Natural killer cell (primary cell): ENCODE results near the gene NAA11. TPM values are rescaled to one million over a fixed set of nuclear protein-coding genes. Genes with fewer than 3 reads are reported as not detected.

Source experiments
- ATAC-seq, 3 donors: fragments of 150-1000 bp in 2 of 3; fragments of 200-7000 bp in 1 of 3; cut with Tn5 transposase; 1 replicate in 1 of 3; 2 replicates in 2 of 3; pipeline ENCODE4 v1.10.0; 2021; ENCODE audit warnings: mild to moderate bottlenecking in 2 of 3, moderate library complexity in 2 of 3
- DNase-seq, 2 donors: peaks; one replicate each; pipeline versions ENCODE4 v3.0.0 to v3.0.0-alpha.2; 2013 to 2021; ENCODE audit warnings: mixed read lengths in 1 of 2
- H3K27ac ChIP-seq: one replicate; pipeline ENCODE4 v1.5.1; 2013; ENCODE audit warnings: mild to moderate bottlenecking, low read length
- H3K27me3 ChIP-seq: one replicate; pipeline ENCODE4 v1.6.1; 2013; ENCODE audit warnings: low read length; ENCODE audit not compliant: control insufficient read depth, insufficient read depth
- H3K36me3 ChIP-seq: one replicate; pipeline ENCODE4 v1.6.1; 2013; ENCODE audit warnings: low read length; ENCODE audit not compliant: control insufficient read depth, insufficient read depth
- H3K4me1 ChIP-seq: one replicate; pipeline ENCODE4 v1.6.1; 2013; ENCODE audit warnings: low read length; ENCODE audit not compliant: control insufficient read depth, insufficient read depth
- H3K4me3 ChIP-seq: one replicate; pipeline ENCODE4 v1.5.1; 2013; ENCODE audit warnings: low read length
- H3K9me3 ChIP-seq: one replicate; pipeline ENCODE4 v1.6.1; 2013; ENCODE audit warnings: low read length; ENCODE audit not compliant: control insufficient read depth, insufficient read depth
- H3K27ac Mint-ChIP-seq, 2 donors: one replicate each; pipeline ENCODE4 v1.8.0; 2022; ENCODE audit warnings: mild to moderate bottlenecking in 2 of 2, mixed read lengths in 2 of 2, moderate library complexity in 1 of 2
- H3K27me3 Mint-ChIP-seq, 2 donors: one replicate each; pipeline ENCODE4 v1.8.0; 2022; ENCODE audit warnings: low read depth in 2 of 2, mixed read lengths in 2 of 2
- H3K36me3 Mint-ChIP-seq: one replicate; pipeline ENCODE4 v1.8.0; 2022; ENCODE audit warnings: mixed read lengths
- H3K4me1 Mint-ChIP-seq, 2 donors: one replicate each; pipeline ENCODE4 v1.8.0; 2022; ENCODE audit warnings: mixed read lengths in 2 of 2
- H3K4me3 Mint-ChIP-seq: one replicate; pipeline ENCODE4 v1.8.0; 2022; ENCODE audit warnings: mild to moderate bottlenecking, moderate library complexity, mixed read lengths
- H3K9me3 Mint-ChIP-seq, 2 donors: one replicate each; pipeline ENCODE4 v1.8.0; 2022; ENCODE audit warnings: mixed read lengths in 2 of 2
- WGBS: methylation state at CpG from one replicate; pipeline ENCODE4 v1.1.7; 2013; ENCODE audit warnings: missing lambda C conversion rate; ENCODE audit not compliant: insufficient coverage; 5-methylcytosine and 5-hydroxymethylcytosine counted together
- intact Hi-C: fragments of 100-400 bp; cut with micrococcal nuclease; formaldehyde crosslinking; loops from one replicate; pipeline ENCODE4 v1.14.2; 2022
- total RNA-seq, 4 donors: library from RNA; stranded (reverse); fragments of 120-200 nt in 1 of 4; gene quantifications; one replicate each; pipeline versions ENCODE4 v1.2.3 to v1.2.4, GENCODE V29; 2013 to 2022
- TF ChIP-seq, protein P1 (sequence below): fragments of 200-600 bp; IDR thresholded peaks from one replicate; pipeline ENCODE4 v1.8.0; 2022; ENCODE audit warnings: antibody characterized with exemption

The NAA11 gene
- total RNA-seq, 3 donors from 2014 or later (not counting 1 experiment from before 2014, with no cell fraction given), result not detected

GRCh38 chr4:79340568-79340967 is 14.7 kb upstream of the NAA11 start:
- Histone ChIP-seq H3K36me3 (no peaks in the 10 kb centered on the region), H3K9me3 (peaks cover 6% of the 10 kb centered on the region), H3K4me1 (no peaks in the 10 kb centered on the region), H3K4me3 (no peak overlapping the region), H3K27me3 (no peaks in the 10 kb centered on the region), H3K27ac (no peak overlapping the region)
- H3K4me3 Mint-ChIP-seq, result no peak overlapping the region
- H3K27me3 Mint-ChIP-seq, result no peaks in the 10 kb centered on the region
- intact Hi-C loops, result no loop called here
- WGBS, result 84% methylated on average over 2 of the region's 2 CpGs
- DNase-seq (no peak), ATAC-seq (no peak)
- peaks cover 15 to 20% of the 10 kb centered on the region in 2 donors for H3K9me3 Mint-ChIP-seq
- no peaks in the 10 kb centered on the region for H3K4me1 Mint-ChIP-seq
- TF ChIP-seq, protein P1, sequence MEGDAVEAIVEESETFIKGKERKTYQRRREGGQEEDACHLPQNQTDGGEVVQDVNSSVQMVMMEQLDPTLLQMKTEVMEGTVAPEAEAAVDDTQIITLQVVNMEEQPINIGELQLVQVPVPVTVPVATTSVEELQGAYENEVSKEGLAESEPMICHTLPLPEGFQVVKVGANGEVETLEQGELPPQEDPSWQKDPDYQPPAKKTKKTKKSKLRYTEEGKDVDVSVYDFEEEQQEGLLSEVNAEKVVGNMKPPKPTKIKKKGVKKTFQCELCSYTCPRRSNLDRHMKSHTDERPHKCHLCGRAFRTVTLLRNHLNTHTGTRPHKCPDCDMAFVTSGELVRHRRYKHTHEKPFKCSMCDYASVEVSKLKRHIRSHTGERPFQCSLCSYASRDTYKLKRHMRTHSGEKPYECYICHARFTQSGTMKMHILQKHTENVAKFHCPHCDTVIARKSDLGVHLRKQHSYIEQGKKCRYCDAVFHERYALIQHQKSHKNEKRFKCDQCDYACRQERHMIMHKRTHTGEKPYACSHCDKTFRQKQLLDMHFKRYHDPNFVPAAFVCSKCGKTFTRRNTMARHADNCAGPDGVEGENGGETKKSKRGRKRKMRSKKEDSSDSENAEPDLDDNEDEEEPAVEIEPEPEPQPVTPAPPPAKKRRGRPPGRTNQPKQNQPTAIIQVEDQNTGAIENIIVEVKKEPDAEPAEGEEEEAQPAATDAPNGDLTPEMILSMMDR, result no peak
- no peak overlapping the region for H3K27ac Mint-ChIP-seq
- H3K36me3 Mint-ChIP-seq, result peaks cover 9% of the 10 kb centered on the region

DNA sequence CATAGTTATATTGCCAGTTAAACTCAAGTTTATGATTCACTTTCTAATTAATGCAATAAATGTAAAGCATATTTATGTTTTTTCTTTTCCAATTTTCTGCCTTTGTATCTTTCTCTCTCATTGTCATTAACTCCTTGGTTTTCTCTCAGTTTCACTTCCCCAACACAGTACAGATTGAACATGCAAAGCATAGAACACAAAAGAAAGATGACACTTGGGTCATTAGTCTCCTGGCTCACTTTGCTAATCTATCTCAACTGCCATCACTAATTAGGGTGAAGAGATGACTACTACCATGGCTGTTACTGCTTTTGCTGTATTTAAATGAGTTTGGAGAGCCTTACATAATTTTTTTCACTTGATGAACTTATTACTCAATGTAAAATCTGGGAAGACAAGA is 12.3 kb upstream of the NAA11 start:
- peaks cover 14 to 19% of the 10 kb centered on the region in 2 donors for H3K9me3 Mint-ChIP-seq
- H3K27ac Mint-ChIP-seq, result no peak overlapping the region
- no peak for DNase-seq
- H3K4me3 Mint-ChIP-seq, result no peak overlapping the region
- H3K4me1 ChIP-seq, result no peaks in the 10 kb centered on the region
- no peaks in the 10 kb centered on the region for H3K27me3 Mint-ChIP-seq
- TF ChIP-seq, protein P1, result no peak
- H3K27ac ChIP-seq, result no peak overlapping the region
- no peaks in the 10 kb centered on the region for H3K27me3 ChIP-seq
- peaks cover 6% of the 10 kb centered on the region for H3K9me3 ChIP-seq
- no peak for ATAC-seq
- H3K4me1 Mint-ChIP-seq, result no peaks in the 10 kb centered on the region
- no peak overlapping the region for H3K4me3 ChIP-seq
- no peaks in the 10 kb centered on the region for H3K36me3 ChIP-seq
- intact Hi-C loops, result loop anchor here (1.0 kb wide), 1 partner anchor 28 kb away; no protein-coding TSS in a partner anchor
- peaks cover 9% of the 10 kb centered on the region for H3K36me3 Mint-ChIP-seq

DNA sequence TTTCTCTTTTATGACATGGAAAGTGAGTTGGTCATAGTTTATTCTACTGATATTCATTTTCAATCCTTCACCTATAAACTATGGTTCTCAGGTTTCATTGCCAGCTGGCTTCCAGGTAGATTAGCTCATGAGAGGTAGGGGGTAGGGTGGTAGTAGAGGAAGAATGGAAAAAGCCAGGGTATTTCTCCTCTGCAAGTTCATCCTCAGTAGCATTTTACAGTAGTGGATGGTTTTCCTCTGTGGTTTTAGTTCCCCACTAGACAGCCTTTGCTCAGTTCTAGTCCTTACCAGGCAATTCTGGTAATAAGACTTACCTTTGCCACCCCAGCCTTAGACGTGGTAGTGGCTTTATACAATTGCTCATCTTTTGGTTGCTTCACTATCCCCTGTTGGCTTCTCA is 8.9 kb upstream of the NAA11 start:
- ATAC-seq (no peak), DNase-seq (no peak)
- Histone ChIP-seq H3K9me3 (no peaks in the 10 kb centered on the region), H3K4me3 (no peak overlapping the region), H3K36me3 (no peaks in the 10 kb centered on the region), H3K27ac (no peak overlapping the region), H3K4me1 (no peaks in the 10 kb centered on the region), H3K27me3 (no peaks in the 10 kb centered on the region)
- intact Hi-C loops, result no loop called here
- H3K27me3 Mint-ChIP-seq, result no peaks in the 10 kb centered on the region
- no peaks in the 10 kb centered on the region for H3K36me3 Mint-ChIP-seq
- WGBS, result 15% methylated on average over 1 of the region's 1 CpG
- H3K9me3 Mint-ChIP-seq, result peaks cover 3 to 15% of the 10 kb centered on the region in 2 donors
- TF ChIP-seq, protein P1, result no peak
- H3K4me3 Mint-ChIP-seq, result no peak overlapping the region
- no peak overlapping the region for H3K27ac Mint-ChIP-seq
- H3K4me1 Mint-ChIP-seq, result no peaks in the 10 kb centered on the region

GRCh38 chr4:79334341-79334740 is 8.5 kb upstream of the NAA11 start:
- H3K27ac ChIP-seq, result no peak overlapping the region
- H3K27me3 ChIP-seq, result no peaks in the 10 kb centered on the region
- no peak for ATAC-seq
- H3K36me3 ChIP-seq, result no peaks in the 10 kb centered on the region
- WGBS, result 100% methylated on average over 1 of the region's 4 CpGs
- H3K27ac Mint-ChIP-seq, result no peak overlapping the region
- H3K4me1 ChIP-seq, result no peaks in the 10 kb centered on the region
- no peaks in the 10 kb centered on the region for H3K9me3 ChIP-seq
- no peak for DNase-seq
- TF ChIP-seq, protein P1, result no peak
- H3K9me3 Mint-ChIP-seq, result peaks cover 3 to 15% of the 10 kb centered on the region in 2 donors
- H3K4me3 Mint-ChIP-seq, result no peak overlapping the region
- no peaks in the 10 kb centered on the region for H3K27me3 Mint-ChIP-seq
- H3K36me3 Mint-ChIP-seq, result no peaks in the 10 kb centered on the region
- intact Hi-C loops, result no loop called here
- H3K4me3 ChIP-seq, result no peak overlapping the region
- H3K4me1 Mint-ChIP-seq, result no peaks in the 10 kb centered on the region
